Activated CD8-positive, alpha-beta memory T cell treated with anti-CD3 and anti-CD28 coated beads, Interleukin-2, amount 50 U/mL, for 24 hours (primary cell): ENCODE data around the gene CAMSAP1.
"Not testable (repeated sequence)": the region's sequence is repeated elsewhere in the genome, so short reads cannot be mapped to it uniquely, and the experiment has no call there.

Experiments
- DNase-seq: peaks from one replicate; pipeline ENCODE4 v3.0.0-alpha.2; 2020; ENCODE audit errors: extremely low read depth

CAMSAP1 gene

DNA sequence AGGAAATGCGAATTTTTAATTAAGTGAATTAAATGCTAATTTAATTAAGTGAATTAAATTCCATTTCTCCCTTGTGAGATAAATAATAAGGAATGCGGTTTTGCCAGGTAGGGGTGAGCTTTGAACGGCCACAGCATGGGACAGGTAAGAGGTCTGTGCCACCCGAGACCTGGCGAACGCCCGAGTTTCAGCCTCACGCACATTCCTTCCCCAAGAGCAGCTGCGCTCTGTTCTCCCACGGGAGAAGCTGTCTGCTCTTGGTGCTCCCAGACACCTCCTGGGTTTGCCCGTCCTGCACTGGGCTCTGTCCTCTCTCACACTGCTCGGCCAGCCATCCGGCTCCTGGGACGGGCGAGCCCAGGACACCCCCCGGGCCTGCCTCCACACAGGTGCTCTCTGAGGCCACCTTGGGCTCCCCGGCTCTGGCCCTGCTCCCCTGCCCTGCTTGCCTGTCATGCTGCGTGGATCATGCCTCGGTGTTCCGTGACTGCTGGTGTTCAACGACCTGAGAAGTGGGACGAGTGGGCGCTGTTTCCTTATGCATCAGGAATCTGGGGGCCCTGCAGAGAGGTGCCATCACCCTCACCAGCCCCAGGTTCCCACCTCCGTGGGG is 13.7 kb upstream of the CAMSAP1 start:
- DNase-seq = no peak

DNA sequence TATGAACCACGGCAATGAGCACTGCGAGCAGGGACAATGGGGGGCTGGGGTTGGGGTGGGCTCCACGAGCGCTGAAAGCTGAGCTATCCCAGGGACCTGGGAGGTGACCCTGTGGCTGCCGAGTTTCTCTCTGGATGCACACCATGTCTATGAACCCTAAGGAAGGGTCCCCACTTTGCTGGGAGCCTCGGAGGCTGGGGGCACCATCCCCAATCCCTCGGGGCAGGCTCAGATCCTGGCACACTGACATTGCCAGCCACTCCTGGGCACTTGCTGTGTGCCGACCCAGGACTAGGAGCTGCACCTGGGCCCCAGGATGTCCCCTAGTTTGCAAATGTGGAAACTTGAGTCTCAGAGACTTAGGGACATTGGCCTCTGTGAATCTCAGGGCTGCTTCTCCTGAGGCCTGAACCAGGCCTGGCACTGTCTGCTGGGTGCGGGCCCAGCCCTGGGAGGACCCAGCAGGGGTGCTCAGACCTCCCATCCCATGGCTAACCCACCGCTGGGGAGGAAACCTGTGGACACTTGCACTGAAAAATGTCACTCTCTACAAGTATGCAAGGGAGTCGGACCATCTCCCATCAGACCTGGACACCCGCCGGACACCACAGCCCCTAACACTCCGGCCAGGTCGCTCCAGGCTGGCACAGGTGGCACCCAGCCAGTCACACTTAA is 13.0 kb upstream of the CAMSAP1 start:
- DNase-seq = no peak

DNA sequence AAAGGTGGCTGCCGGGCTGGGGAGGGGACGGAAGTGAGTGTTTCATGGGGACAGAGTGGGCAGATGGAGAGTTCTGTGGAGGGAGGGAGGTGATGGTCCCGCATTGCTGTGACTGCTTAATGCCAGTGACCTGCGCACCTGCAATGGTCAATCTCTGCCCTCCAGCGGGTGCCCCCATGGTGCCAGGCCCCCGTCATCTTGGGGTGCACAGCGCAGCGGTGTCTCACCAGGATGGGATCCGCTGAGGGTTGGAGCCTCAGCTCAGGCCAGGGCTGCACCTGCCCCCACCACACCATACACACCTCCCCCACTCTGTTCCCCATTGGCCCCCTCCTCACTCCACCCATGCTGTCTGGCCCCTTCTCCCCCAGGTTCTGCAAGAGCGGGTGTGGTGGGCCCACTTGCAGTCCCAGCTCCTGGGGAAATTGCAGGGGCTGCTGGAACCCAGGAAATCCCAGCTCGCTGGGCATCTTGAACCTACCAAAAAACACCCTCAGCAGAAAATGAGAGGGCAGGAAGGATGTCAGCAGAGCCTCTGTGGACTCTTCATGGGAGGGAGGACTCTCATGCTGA is 12.1 kb upstream of the CAMSAP1 start:
- DNase-seq = no peak

DNA sequence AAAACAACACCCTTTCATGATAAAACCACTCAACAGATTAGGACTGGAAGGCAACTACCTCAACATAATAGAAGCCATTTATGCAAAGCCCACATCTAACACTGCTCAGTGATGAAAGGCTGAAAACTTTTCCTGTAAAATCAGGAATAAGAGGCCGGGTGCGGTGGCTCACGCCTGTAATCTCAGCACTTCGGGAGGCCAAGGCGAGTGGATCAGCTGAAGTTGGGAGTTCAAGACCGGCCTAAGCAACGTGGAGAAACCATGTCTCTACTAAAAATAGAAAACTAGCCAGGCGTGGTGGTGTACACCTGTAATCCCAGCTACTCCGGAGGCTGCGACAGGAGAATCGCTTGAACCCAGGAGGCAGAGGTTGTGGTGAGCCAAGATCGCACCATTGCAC is 8.9 kb upstream of the CAMSAP1 start:
- DNase-seq = not testable (repeated sequence)

DNA sequence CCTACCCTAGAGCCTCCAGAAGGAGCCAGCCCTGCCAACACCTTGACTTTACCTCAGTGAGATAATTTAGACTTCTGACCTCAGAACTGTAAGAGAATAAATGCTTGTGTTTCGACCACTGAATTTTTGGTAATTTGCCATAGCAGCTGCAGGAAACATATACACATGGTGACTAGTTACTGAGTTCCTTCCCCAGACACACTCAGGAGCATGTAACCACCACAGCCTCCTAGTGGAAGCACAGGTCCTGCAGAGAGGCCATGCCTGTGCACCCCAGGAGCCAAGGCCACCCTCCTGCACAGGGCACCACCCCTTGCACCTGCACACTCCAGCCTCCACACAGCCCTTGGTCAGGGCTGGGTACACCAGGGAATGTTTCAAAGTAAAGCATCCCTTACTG is 7.6 kb upstream of the CAMSAP1 start:
- no peak for DNase-seq

DNA sequence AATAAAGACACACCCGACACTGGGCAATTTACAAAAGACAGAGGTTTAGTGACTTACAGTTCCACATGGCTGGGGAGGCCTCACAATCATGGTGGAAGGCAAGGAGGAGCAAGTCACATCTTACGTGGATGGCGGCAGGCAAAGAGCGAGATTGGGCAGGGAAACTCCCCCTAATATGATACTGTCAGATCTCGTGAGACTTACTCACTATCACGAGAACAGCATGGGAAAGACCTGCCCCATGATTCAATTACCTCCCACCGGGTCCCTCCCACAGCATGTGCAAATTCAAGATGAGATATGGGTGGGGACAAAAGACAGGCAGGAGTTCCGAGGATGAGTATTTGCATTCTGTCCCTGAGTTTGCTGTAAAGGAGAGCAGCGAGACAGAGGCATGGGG is 3.9 kb upstream of the CAMSAP1 start:
- not testable (repeated sequence) for DNase-seq

DNA sequence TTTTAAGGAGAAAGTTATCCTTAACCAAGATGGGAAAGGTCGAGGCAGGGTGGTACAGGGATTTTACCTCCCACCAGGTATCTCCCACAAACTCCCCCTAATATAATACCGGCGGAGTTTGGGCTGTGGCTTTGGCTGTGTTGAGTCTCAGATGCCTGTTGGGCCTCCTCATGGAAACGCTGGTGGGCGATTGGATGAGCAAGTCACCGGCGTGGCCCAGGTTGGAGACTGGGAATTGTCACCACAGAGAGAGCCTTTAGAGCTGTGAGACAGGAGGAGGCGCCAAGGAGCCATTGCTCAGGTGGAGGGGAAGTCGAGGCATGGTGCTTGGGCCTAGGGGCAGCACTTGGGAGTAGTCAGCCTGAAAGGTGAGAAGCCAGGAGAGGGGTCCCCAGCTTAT is 3.4 kb upstream of the CAMSAP1 start:
- DNase-seq = no peak

DNA sequence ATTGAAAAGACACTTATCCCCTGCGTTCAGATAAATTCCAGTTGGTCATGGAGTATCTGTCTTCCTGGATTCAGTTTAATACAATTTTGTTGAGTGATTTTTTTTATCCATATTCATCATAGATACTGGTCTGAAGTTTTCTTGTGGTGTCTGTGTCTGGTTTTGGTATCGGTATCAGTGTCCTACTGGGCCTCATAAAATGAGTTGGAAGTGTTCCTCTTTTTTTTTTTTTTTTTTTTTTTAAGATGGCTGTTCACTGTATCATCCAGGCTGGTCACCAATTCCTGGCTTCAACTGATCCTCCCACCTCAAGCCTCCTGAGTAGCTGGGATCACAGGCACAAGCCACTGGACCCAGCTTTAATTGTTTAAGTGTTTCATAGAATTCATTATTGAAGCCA is 2.9 kb upstream of the CAMSAP1 start:
- no peak for DNase-seq

DNA sequence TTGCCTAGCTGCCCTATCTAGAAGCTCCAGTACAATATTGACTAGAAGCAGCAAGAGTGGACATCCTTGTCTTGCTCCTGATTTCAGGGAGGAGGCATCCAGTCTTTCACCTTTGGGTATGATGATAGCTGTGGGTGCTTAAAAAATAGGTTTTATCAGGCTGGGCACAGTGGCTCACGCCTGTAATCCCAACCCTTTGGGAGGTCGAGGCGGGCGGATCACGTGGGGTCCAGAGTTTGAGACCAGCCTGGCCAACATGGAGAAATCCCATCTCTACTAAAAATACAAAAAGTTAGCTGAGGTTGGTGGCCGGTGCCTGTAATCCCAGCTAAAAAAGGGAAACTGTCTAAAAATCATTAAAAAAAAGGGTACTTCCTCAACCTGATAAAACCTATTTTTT is 2.0 kb upstream of the CAMSAP1 start:
- no peak for DNase-seq

DNA sequence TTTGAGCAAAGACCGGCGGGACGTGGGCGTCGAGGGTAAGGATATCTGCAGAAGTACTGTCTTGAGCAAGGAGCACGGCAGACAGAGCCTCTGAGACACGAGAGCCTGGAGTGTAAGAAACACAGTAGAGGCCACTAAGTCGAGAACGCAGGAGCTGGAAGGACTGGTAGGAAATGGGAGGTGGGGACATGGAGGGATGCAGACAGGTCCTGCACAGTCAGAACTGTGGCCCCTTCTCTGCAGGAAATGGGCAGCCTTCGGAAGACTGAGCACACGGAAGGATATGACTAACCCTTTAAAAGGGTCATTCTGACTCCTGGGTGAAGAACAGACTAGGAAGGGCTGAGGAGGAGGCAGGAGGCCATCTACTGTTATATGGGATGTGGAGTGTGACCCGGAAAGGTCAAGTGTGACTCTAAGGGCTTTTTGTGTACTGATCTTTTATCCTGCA is 1.4 kb upstream of the CAMSAP1 start:
- no peak for DNase-seq

DNA sequence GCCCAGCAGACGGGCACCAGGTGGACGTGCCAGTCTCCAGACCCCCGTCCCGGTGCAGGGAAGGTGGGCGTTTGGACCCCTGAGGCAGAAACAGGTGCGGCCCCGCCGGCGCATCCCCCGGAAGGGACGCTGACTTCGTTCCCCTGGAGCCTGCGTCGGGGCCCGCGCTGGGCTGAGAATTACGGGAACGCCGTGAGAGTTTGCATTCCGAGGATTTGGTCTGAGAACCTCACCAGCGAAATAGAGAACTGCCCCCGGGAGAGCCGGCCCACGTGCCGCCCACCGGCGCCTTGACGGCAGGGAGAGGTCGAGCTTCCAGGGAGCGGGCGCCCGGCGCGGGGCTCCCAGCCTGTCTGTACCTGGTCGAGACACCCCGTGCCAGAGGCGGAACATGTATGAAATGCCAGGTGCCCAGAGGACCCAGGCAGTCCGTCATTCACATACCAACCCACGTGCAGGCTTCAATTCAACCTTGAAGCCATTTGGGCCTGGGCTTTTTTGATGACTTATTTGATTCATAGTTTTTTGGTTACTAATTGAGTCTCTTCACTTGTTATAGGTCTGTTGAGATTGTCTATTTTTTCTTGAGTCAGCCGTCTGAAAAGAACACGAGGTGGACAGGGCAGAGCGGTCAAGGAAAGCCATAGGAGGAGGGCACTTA is 877 bp upstream of the CAMSAP1 start:
- DNase-seq = no peak

DNA sequence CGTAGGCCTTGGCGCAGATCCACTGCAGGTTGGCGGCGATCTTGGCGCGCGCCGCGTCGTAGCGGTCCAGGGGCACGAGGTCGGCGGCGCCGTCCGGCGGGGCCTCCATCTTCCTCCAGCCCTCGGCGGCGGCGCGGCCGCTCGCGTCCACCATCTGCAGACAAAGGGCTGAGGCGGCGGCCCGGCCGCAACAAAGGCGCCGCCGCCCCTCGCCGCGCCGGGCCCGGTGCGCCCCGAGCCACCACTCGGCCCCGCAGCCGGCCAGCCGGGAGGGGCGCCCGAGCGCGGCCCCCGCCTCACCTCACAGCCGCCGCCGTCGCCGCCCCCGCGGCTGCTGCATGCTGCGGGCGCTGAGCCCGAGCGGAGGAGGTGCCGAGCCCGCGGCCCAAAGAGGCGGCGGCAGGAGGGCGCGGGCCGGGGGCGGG is 328 bp downstream of the CAMSAP1 start:
- no peak for DNase-seq

DNA sequence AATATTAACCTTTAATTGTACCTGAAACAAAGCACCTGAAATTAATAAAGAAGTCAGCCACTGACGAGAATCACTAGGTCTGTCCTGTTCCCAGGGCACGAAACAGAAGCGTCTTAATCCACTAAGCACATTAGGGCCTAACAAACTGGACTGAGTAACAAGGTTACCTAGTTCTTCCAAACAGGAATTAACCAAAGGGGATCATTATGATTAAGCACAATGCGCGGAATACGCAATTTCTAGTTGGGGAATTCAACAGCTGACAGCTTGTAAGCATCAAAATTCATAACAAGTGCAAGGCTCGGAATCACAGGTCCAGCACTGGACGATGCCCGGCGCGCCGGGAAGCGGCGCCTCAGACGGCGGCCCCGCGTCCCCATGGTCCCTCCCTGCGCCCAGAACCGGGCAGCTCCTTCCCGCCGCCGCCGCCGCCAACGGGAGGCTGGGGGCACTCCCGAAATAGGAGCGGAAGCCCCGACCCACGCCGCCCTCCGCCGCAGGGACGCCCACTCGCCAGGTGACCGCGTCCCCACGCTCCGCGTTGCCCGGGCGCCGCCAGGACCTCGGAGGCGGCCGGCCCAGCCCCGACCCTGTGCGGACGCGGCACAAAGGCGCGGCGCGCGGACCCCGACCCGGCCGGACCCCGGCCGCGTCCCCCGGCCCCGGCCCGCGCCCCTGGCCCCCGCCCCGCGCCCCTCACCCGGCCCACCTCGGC is 898 bp downstream of the CAMSAP1 start:
- DNase-seq = no peak

DNA sequence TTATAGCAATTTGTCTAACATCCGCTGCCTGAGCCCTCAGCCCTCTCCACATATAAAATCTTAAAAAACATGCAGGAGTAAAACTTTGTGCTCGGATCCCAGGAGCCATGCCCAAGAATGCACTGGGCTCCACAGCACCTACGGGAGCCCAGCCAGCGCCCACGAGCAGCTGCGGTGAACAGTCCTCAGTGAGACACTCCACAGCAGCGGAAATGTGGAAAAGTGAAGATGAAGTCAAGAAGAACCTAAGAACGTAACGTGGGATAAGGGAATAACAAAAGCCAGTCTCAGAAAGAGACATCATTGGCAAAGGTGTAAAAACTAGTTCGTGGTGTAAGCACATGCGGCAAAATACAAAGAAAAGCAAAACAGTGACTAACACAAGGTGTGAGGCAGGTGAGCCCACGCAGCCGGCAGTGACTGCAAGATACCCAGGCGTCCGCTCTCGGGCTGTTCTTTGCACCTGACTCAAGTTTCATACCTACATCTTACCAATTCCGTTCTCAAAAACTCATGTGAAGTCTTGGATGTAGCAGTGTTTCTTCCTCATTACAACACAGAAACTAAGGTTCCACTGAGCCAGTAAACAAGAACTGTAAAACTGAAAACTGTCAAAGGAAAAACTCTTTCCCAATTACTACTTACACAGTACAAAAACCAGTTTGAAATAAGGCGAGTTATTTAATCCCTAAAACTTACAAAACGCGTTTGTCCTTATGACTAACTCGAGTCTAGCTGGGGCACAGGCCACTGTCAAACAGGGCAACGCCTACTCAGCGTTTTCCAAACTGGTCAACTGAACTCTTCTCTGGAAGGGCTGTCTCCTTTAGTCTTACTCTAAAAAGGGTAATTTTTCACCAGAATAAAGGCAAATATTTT is 1.7 kb downstream of the CAMSAP1 start:
- DNase-seq = no peak

DNA sequence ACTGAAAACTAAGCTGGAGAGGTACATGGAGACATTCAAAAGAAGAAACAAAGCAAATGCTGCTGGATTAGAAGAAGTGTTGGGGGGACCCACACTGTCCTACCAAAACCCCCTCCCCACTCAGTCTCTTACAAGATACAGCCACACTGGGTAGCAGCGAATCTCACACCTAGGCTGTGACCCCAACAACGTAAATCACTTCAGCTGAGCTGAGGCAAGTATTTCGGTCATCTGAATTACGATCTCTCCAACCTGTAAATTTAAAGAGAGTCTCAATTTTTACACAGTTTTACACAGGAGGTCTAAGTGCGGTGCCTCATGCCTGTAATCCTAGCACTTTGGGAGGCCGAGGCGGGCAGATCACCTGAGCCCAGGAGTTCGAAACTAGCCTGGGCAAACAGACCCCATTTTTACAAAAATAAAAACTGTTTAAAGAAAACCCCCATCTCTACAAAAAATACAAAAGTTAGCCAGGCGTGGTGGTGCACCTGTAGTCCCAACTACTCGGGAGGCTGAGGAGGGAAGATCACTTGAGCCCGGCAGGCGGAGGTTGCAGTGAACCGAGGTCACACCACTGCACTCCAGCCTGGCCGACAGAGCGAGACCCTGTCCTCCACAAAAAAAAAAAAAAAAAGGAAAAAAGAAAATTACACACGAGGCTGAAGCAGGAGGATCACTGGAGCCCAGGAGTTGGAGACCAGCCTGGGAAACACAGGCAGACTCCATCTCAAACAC is 3.4 kb downstream of the CAMSAP1 start:
- no peak for DNase-seq

DNA sequence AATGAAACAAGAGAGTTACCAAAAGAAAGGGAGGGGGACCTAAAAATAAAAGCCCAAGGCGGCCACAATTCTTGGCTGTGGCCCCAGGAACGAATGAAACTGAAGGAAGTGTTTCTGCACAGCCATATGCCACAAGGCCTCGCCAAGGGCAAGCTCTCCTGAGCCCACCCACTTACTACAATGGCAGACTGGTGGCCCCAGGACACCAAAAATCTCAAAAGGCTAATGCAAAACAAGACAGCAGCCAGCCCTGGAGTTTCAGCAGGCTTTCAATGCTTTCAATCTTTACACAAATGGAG is 4.0 kb downstream of the CAMSAP1 start:
- DNase-seq = no peak

DNA sequence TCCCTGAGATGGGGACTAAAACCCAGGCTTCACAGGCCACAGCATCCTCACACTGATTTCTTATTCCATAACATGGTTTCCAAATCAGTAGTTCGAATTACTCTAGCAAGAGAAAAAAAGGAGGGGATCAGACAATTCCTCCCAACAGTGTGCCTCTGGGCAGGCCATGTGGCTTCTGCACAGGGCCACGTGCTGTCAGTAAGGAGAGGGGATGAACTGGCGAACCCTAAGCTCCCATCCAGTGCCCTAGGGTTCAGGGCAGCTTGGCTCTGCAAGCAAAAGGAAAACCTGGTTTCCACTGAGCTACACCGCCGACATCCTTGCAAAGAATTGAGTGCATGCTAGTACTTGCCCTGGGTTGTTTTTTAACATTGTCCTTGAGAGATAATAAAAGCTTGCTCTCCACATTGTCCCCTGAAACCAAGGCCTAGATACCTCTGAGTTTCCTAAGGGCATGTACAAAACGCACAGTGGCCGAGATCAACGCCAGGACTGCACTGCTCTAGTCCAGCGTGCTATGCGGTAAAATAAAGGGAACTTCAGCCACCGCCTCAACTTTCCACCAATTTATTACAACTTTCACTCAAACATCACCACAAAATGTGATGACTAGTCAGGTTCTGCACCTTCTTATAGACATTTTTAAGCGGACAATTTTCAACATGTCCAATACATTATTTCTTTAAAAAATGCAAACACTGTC is 4.5 kb downstream of the CAMSAP1 start:
- DNase-seq = no peak

DNA sequence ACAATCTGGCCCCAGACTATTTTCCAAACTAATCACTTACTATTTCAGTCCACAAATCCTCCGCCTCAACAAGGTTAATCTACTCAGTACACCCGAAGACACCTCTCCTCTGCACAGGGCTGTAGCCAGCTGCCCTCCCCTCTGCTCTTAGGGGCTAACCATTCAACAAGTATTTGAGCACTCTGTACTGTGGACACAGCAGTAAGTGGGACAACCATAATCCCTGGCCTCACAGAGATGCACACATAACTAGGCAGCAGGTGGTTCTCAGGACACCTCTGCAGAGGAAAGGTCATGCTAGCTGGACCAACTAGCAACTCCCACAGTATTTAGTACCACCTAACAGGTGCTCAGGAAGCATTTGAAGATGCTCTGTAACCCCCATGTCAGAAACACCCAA is 5.5 kb downstream of the CAMSAP1 start:
- DNase-seq = no peak

DNA sequence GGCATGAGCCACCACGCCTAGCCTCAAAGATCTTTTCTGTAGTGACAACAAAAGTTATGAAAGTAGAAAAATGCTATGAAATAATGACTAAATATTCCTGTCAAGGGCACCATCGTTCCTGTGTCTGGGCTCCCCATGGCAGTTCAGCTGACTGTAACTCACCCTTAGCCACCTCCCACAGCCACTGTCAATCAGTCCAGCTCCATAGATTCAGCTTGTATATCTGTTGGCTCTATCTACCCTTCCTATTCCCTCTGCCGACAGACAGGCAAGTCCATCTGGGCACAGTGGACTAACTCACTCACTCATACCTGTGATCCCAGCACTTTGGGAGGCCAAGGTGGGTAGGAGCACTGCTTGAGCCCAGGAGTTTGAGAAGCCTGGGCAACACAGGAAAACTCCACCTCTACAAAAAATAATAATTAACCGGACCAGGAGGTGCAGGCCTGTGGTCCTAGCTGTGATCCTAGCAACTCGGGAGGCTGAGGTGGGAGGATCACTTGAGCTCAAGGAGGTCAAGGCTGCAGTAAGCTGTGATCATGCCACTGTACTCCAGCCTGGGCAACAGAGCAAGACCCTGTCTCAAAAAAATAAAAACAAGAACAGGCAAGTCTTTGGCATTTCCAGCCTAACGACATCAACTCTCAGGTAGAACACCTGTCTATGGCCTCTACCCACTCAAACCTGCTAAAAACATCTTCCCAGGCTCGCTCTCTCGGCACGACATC is 6.2 kb downstream of the CAMSAP1 start:
- no peak for DNase-seq
